ENCODE results near the gene PATL1. TPM values are rescaled to one million over a fixed set of nuclear protein-coding genes. Genes with fewer than 3 reads are reported as not detected.

Gene PATL1
- polyA plus RNA-seq, 1 donor (not counting 4 experiments of a cell fraction or from before 2014, with no cell fraction given) = 31.1 TPM

DNA sequence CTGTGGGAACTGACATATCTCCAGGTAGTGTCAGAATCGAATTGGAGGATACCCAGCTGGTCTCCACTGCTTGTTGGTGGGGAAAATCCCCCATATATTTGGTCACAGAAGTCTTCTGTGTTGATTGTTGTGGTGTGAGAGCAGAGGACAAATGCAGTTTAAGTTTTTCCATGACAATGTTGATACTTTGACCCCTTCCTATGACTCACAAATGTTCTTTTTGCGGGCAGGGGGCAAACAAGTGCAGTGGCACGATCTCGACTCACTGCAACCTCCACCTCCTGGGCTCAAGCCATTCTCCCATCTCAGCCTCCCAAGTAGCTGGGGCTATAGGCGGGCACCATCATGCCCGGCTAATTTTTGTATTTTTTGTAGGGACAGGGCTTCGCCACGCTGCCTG, 7.4 kb upstream of the PATL1 start:
- Histone ChIP-seq H3K9me3 (ENCODE audit: control insufficient read depth, low read depth, low read length) (no peaks in the 10 kb centered on the region), H3K36me3 (ENCODE audit: control insufficient read depth in 2 of 2, extremely low read depth in 1 of 2, insufficient read depth in 2 of 2, low read length in 2 of 2) (no peaks in the 10 kb centered on the region), H3K4me1 (ENCODE audit: control insufficient read depth, extremely low read depth, insufficient read depth, low read length) (peaks cover 3% of the 10 kb centered on the region), H2AFZ (ENCODE audit: control insufficient read depth, low read length) (no peak overlapping the region), H3K27ac (ENCODE audit: control insufficient read depth, insufficient read depth, low read length) (no peak overlapping the region), H3K9me1 (ENCODE audit: control insufficient read depth, extremely low read depth, insufficient read depth, low read length) (no peaks in the 10 kb centered on the region), H3K27me3 (ENCODE audit: control insufficient read depth, extremely low read depth, insufficient read depth, low read length) (no peaks in the 10 kb centered on the region), H3K4me2 (ENCODE audit: control insufficient read depth, extremely low read depth, insufficient read depth, low read depth, low read length) (no peak overlapping the region), H3K9ac (ENCODE audit: control insufficient read depth, extremely low read depth, insufficient read depth, low read length) (no peak overlapping the region), H4K20me1 (ENCODE audit: control insufficient read depth, extremely low read depth, insufficient read depth, low read length) (no peaks in the 10 kb centered on the region), H3K4me3 (ENCODE audit: control insufficient read depth in 2 of 3, extremely low read depth in 1 of 3, insufficient read depth in 2 of 3, low read depth in 1 of 3, low read length in 3 of 3) (no peak overlapping the region), H3K79me2 (ENCODE audit: control insufficient read depth, insufficient read depth, low read length) (no peaks in the 10 kb centered on the region)
- dilution Hi-C loops (cut with MboI; ENCODE audit: extremely low pct_ligation_motif_present, low sequenced_read_pairs) = no loop called here
- FAIRE-seq = no peak
- no peak for TF ChIP-seq EZH2 (IDR thresholded peaks at IDR 0.05; ENCODE audit: low read length)
- TF ChIP-seq, protein P1, sequence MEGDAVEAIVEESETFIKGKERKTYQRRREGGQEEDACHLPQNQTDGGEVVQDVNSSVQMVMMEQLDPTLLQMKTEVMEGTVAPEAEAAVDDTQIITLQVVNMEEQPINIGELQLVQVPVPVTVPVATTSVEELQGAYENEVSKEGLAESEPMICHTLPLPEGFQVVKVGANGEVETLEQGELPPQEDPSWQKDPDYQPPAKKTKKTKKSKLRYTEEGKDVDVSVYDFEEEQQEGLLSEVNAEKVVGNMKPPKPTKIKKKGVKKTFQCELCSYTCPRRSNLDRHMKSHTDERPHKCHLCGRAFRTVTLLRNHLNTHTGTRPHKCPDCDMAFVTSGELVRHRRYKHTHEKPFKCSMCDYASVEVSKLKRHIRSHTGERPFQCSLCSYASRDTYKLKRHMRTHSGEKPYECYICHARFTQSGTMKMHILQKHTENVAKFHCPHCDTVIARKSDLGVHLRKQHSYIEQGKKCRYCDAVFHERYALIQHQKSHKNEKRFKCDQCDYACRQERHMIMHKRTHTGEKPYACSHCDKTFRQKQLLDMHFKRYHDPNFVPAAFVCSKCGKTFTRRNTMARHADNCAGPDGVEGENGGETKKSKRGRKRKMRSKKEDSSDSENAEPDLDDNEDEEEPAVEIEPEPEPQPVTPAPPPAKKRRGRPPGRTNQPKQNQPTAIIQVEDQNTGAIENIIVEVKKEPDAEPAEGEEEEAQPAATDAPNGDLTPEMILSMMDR (optimal IDR thresholded peaks at IDR 0.05 in 1 of 3, IDR thresholded peaks at IDR 0.05 in 1 of 3, conservative IDR thresholded peaks at IDR 0.05 in 1 of 3; ENCODE audit: extremely low read depth in 1 of 3, insufficient read depth in 2 of 3, low read length in 3 of 3) = no peak
- DNase-seq (ENCODE audit: low read depth, low spot score) = no peak

DNA sequence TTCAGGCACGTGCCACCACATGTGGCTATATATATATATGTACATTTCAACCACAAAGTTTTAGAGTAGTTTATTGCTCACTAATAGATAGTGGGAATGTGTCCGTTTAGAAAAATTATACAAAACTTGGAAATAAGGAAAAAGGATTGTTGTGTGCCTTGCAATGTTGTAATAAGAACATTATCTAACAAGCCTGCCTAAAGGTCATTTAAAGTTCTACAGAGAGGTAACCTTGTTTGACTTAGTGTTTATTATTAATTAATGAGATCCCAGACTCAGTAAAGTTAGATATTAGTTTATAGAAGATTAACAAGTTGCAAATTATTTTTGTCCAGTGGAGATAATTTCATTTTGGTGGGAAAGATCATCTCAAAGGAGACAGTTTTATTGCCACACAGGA, 5.5 kb upstream of the PATL1 start:
- DNase-seq (ENCODE audit: low read depth, low spot score) (no peak), FAIRE-seq (no peak)
- Histone ChIP-seq H3K27me3 (ENCODE audit: control insufficient read depth, extremely low read depth, insufficient read depth, low read length) (no peaks in the 10 kb centered on the region), H3K4me2 (ENCODE audit: control insufficient read depth, extremely low read depth, insufficient read depth, low read depth, low read length) (no peak overlapping the region), H3K27ac (ENCODE audit: control insufficient read depth, insufficient read depth, low read length) (no peak overlapping the region), H3K79me2 (ENCODE audit: control insufficient read depth, insufficient read depth, low read length) (no peaks in the 10 kb centered on the region), H3K4me3 (ENCODE audit: control insufficient read depth in 2 of 3, extremely low read depth in 1 of 3, insufficient read depth in 2 of 3, low read depth in 1 of 3, low read length in 3 of 3) (no peak overlapping the region), H3K9ac (ENCODE audit: control insufficient read depth, extremely low read depth, insufficient read depth, low read length) (no peak overlapping the region), H3K9me1 (ENCODE audit: control insufficient read depth, extremely low read depth, insufficient read depth, low read length) (no peaks in the 10 kb centered on the region), H2AFZ (ENCODE audit: control insufficient read depth, low read length) (no peak overlapping the region), H3K9me3 (ENCODE audit: control insufficient read depth, low read depth, low read length) (no peaks in the 10 kb centered on the region), H3K4me1 (ENCODE audit: control insufficient read depth, extremely low read depth, insufficient read depth, low read length) (peaks cover 11% of the 10 kb centered on the region), H4K20me1 (ENCODE audit: control insufficient read depth, extremely low read depth, insufficient read depth, low read length) (no peaks in the 10 kb centered on the region), H3K36me3 (ENCODE audit: control insufficient read depth in 2 of 2, extremely low read depth in 1 of 2, insufficient read depth in 2 of 2, low read length in 2 of 2) (no peaks in the 10 kb centered on the region)
- TF ChIP-seq EZH2 (IDR thresholded peaks at IDR 0.05; ENCODE audit: low read length) = no peak
- TF ChIP-seq, protein P1 (optimal IDR thresholded peaks at IDR 0.05 in 1 of 3, IDR thresholded peaks at IDR 0.05 in 1 of 3, conservative IDR thresholded peaks at IDR 0.05 in 1 of 3; ENCODE audit: extremely low read depth in 1 of 3, insufficient read depth in 2 of 3, low read length in 3 of 3) = no peak
- dilution Hi-C loops (cut with MboI; ENCODE audit: extremely low pct_ligation_motif_present, low sequenced_read_pairs) = no loop called here
